Esophagus squamous epithelium (tissue), 5 donors: ENCODE measurements around the gene C19orf12. TPM values are rescaled to one million over a fixed set of nuclear protein-coding genes. Genes with fewer than 3 reads are reported as not detected.

Experiments used
- DNase-seq: peaks from one replicate; lab custom pipeline; 2025; lab: John Stamatoyannopoulos, UW
- H3K27ac ChIP-seq, 4 donors: fragments of 200-600 bp; sonication (generic); one replicate each; pipeline ENCODE4 v1.5.1; 2016 to 2019; ENCODE audit warnings: mild to moderate bottlenecking in 1 of 4
- H3K27me3 ChIP-seq, 4 donors: fragments of 200-600 bp; sonication (generic); 1 replicate in 3 of 4; 2 replicates in 1 of 4; pipeline versions ENCODE4 v1.5.1 to v1.6.0; 2017 to 2021; ENCODE audit warnings: antibody characterized with exemption in 1 of 4
- H3K36me3 ChIP-seq, 3 donors: fragments of 200-600 bp; sonication (generic); one replicate each; pipeline ENCODE4 v1.5.1; 2016 to 2019
- H3K4me1 ChIP-seq, 3 donors: fragments of 200-600 bp; sonication (generic); one replicate each; pipeline ENCODE4 v1.5.1; 2017 to 2019
- H3K4me3 ChIP-seq, 4 donors: fragments of 200-600 bp; sonication (generic); 1 replicate in 3 of 4; 2 replicates in 1 of 4; pipeline ENCODE4 v1.5.1; 2016 to 2019; ENCODE audit warnings: mild to moderate bottlenecking in 2 of 4, moderate library complexity in 1 of 4
- H3K9me3 ChIP-seq, 3 donors: fragments of 200-600 bp; sonication (generic); one replicate each; pipeline ENCODE4 v1.5.1; 2016 to 2019
- POLR2A ChIP-seq, 4 donors: fragments of 450-650 bp; IDR thresholded peaks; one replicate each; pipeline ENCODE4 v1.6.1; 2017; ENCODE audit warnings: antibody characterized with exemption in 4 of 4, mild to moderate bottlenecking in 4 of 4, moderate library complexity in 3 of 4
- WGBS, 2 donors: methylation state at CpG; one replicate each; pipeline ENCODE4 v1.1.5; 2018; 5-methylcytosine and 5-hydroxymethylcytosine counted together
- intact Hi-C: fragments of 100-400 bp; cut with DNase I; formaldehyde crosslinking; loops from one replicate; pipeline ENCODE4 v1.15.0; 2022
- total RNA-seq, 4 donors: library from RNA; depleted of rRNA; stranded (reverse); fragments of >200 nt; gene quantifications; one replicate each; pipeline ENCODE4 v1.1.0, GENCODE V29; 2016
- TF ChIP-seq, protein P1 (sequence below), 6 experiments: fragments of 450-650 bp in 4 of 6; fragments of 200-600 bp in 2 of 6; sonication (generic) in 2 of 6; IDR thresholded peaks; one replicate each; pipeline ENCODE4 v1.5.1; 2016 to 2019; ENCODE audit warnings: antibody characterized with exemption in 6 of 6, mild to moderate bottlenecking in 4 of 6, moderate library complexity in 4 of 6
- donor health status: DM: yes; HTN: yes; CAD: no.

C19orf12 gene
- total RNA-seq, 4 donors from 2014 or later: 11.2 to 21.6 (median 18.3) TPM

DNA sequence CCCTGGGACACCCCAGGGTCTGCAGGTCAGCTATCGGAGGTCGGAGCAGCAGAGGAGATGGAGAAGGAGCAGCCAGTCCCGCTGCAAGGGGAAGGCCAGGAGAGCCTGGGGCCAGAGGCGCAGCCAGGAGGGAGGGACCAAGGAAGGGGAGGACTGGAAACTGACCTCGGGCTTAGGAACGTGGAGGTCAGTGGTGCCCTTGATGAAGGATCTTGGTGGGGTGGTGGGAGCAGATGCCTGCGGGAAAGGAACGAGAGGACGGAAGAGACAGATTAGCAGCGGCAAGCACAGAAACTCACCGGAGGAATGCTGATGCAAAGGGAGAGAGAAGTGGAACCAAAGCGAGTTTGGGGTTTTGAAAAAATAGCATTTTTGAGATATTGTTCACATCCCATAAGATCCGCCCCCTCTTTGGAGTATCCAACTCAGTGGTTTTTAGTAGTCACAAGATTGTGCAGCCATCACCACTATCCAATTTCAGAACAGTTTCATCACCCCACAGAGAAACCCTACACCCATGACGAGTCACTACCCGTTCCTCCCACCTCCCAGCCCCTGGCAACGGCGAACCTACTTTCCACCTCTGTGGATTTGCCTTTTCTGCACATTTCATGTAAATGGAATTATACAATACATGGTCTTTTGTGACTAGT lies 27.7 kb downstream of the C19orf12 start:
- H3K4me1 ChIP-seq: peaks cover 0 to 25% (median 4%) of the 10 kb centered on the region in 3 donors
- 67 to 68% methylated on average over 16 to 17 of the region's 17 CpGs for WGBS, 2 donors
- H3K27me3 ChIP-seq: no peaks in the 10 kb centered on the region
- H3K27ac ChIP-seq: peak overlapping the region in 3 of 4 donors; percentile 43 to 68 (median 52)
- H3K36me3 ChIP-seq: no peaks in the 10 kb centered on the region
- H3K4me3 ChIP-seq: peak overlapping the region in 2 of 4 donors; percentile 1 to 25
- intact Hi-C loops: no loop called here
- H3K9me3 ChIP-seq: peaks cover 0 to 13% (median 0%) of the 10 kb centered on the region in 3 donors
- no peak for DNase-seq
- TF ChIP-seq, protein P1, sequence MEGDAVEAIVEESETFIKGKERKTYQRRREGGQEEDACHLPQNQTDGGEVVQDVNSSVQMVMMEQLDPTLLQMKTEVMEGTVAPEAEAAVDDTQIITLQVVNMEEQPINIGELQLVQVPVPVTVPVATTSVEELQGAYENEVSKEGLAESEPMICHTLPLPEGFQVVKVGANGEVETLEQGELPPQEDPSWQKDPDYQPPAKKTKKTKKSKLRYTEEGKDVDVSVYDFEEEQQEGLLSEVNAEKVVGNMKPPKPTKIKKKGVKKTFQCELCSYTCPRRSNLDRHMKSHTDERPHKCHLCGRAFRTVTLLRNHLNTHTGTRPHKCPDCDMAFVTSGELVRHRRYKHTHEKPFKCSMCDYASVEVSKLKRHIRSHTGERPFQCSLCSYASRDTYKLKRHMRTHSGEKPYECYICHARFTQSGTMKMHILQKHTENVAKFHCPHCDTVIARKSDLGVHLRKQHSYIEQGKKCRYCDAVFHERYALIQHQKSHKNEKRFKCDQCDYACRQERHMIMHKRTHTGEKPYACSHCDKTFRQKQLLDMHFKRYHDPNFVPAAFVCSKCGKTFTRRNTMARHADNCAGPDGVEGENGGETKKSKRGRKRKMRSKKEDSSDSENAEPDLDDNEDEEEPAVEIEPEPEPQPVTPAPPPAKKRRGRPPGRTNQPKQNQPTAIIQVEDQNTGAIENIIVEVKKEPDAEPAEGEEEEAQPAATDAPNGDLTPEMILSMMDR (IDR thresholded peaks at IDR 0.05): no peak
- no peak for TF ChIP-seq POLR2A (IDR thresholded peaks at IDR 0.05)

DNA sequence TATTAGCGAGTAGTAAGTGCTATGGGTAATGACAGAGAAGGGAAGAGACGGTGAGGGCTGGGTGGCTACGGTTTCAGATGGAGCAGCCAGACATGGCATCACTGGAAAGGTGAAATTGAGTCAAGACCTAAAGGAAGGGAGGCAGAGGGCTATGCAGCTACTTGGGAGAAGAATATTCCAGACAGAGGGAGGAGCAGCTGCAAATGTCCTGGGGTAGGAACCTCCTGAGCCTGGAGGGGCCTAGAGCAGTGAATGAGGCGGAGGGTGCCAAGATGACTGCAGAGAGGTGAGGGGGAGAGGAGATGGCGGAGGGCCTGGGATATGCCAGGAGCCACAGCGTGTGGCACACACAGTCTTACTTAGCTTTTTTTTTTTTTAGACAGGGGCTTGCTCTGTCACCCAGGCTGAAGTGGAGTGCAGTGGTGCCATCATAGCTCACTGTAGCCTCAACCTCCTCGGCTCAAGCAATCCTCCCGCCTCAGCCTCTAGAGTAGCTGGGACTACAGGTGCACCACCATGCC lies 28.7 kb downstream of the C19orf12 start:
- H3K27ac ChIP-seq: peak overlapping the region in 3 of 4 donors; percentile 2 to 52 (median 43)
- no peak for DNase-seq
- peaks cover 0 to 13% (median 0%) of the 10 kb centered on the region in 3 donors for H3K9me3 ChIP-seq
- peaks cover 0 to 35% (median 11%) of the 10 kb centered on the region in 3 donors for H3K4me1 ChIP-seq
- intact Hi-C loops: no loop called here
- no peak for TF ChIP-seq POLR2A (IDR thresholded peaks at IDR 0.05)
- TF ChIP-seq, protein P1 (IDR thresholded peaks at IDR 0.05): no peak
- H3K4me3 ChIP-seq: no peak overlapping the region
- no peaks in the 10 kb centered on the region for H3K36me3 ChIP-seq
- WGBS, 2 donors: 91 to 95% methylated on average over 8 of the region's 8 CpGs
- H3K27me3 ChIP-seq: no peaks in the 10 kb centered on the region

DNA sequence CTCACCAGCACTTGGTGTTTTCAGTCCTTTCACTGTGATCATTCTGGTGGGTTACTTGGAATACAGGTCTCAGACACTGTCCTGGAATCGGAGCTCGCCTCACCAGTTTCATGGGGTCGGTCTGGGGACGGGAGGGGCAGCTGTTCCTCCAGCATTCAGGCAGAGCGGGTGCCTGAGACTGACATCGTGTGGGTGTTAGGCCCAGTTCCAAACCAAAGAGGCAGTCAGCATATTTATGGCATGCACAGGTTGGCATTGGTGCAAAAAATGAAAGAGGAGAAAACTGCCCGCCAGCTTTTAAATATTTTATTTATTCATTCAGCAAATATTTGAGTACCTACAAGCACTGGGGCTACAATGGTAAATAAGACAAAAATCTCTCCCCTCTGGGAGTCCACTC lies 29.7 kb downstream of the C19orf12 start:
- Histone ChIP-seq H3K4me1 (peaks cover 8 to 45% (median 21%) of the 10 kb centered on the region in 3 donors), H3K27ac (no peak overlapping the region), H3K4me3 (no peak overlapping the region), H3K27me3 (no peaks in the 10 kb centered on the region), H3K36me3 (no peaks in the 10 kb centered on the region), H3K9me3 (peaks cover 0 to 6% (median 0%) of the 10 kb centered on the region in 3 donors)
- 28 to 51% methylated on average over 7 of the region's 7 CpGs for WGBS, 2 donors
- TF ChIP-seq, protein P1 (IDR thresholded peaks at IDR 0.05): no peak
- TF ChIP-seq POLR2A (IDR thresholded peaks at IDR 0.05): no peak
- no peak for DNase-seq
- intact Hi-C loops: no loop called here

DNA sequence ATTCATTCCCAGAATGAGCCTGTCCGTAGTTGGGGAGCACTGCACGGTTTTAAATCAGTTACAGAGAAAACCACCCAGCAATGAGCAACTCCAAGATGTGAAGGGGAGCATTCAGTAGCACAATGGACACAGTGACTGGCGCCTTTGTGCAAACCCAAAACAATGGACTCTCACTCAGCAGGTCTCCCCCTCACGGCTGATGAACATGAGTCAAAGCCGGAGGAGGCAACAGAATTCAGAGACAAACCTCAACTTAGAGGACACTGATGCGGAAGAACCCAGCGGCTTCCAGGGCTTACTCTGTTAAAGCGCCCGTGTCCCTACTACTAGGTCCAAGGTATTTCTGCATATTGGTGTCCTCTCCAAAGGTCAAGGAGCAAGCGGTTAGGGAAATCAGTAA lies 32.1 kb downstream of the C19orf12 start:
- no peak for DNase-seq
- Histone ChIP-seq H3K4me1 (peaks cover 8 to 63% (median 44%) of the 10 kb centered on the region in 3 donors), H3K36me3 (peaks cover 0 to under 1% (median 0%) of the 10 kb centered on the region in 3 donors), H3K9me3 (no peaks in the 10 kb centered on the region), H3K27ac (peak overlapping the region in 2 of 4 donors; percentile 72 to 80), H3K4me3 (no peak overlapping the region), H3K27me3 (no peaks in the 10 kb centered on the region)
- TF ChIP-seq POLR2A (IDR thresholded peaks at IDR 0.05): no peak
- TF ChIP-seq, protein P1 (IDR thresholded peaks at IDR 0.05): no peak
- intact Hi-C loops: no loop called here
- 75% methylated on average over 9 of the region's 10 CpGs; no CpG with 5 or more reads in 1 of the 2 donors for WGBS, 2 donors

DNA sequence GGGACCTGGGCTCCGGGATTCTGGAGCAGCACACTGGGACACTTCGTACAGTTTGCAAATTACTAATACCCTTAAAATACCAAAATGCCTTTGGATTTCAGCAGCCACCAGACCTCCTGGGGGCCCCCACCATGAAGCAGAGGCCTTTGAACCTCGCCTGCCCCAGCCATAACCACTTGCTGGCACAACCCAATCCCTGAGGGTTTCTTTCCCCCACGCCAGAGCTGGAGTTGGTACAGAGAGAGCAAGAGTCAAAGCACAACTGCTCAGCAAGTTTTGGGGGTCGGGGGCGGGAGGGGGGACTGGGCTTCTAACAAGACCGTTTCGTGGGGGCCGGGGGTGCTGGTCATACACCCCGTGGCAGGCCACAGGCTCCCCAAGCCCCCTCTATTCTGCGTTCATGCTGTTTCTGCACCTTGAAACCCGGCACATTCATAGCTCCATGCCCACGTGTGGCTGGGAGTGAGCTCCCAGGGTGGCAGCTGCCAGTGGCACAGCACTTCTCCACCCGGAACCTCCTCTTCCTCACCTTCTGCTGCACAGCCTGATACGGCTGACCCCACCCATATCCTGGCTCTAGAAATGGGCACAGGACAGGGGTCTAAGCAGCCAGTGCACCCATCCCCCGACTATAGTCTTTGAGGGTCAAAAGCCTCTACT lies 32.7 kb downstream of the C19orf12 start:
- intact Hi-C loops: no loop called here
- Histone ChIP-seq H3K4me1 (peaks cover 8 to 64% (median 47%) of the 10 kb centered on the region in 3 donors), H3K9me3 (no peaks in the 10 kb centered on the region), H3K27me3 (no peaks in the 10 kb centered on the region), H3K27ac (peak overlapping the region; percentile 62 to 84 (median 76)), H3K4me3 (no peak overlapping the region), H3K36me3 (peaks cover 0 to 7% (median 0%) of the 10 kb centered on the region in 3 donors)
- TF ChIP-seq, protein P1 (IDR thresholded peaks at IDR 0.05): no peak
- no peak for TF ChIP-seq POLR2A (IDR thresholded peaks at IDR 0.05)
- WGBS, 2 donors: 51 to 83% methylated on average over 6 to 10 of the region's 16 CpGs
- DNase-seq: no peak
